GM23338 (cell line): ENCODE results near the gene ACAN. TPM values are rescaled to one million over a fixed set of nuclear protein-coding genes. Genes with fewer than 3 reads are reported as not detected.

Source experiments
- ATAC-seq: fragments of 200-7000 bp; cut with Tn5 transposase; 3 replicates; pipeline ENCODE4 v1.9.1; 2020
- DNase-seq: peaks from one replicate; pipeline ENCODE4 v3.0.0-alpha.2; 2015; ENCODE audit warnings: low spot score
- H2AFZ ChIP-seq: fragments of 200-600 bp; sonication (generic); 2 replicates; pipeline ENCODE4 v1.8.0; 2016; ENCODE audit warnings: antibody characterized with exemption, mild to moderate bottlenecking, moderate library complexity
- H3F3A ChIP-seq: fragments of 200-600 bp; sonication (generic); replicated peaks from 2 replicates; pipeline ENCODE4 v1.8.0; 2017; ENCODE audit warnings: antibody characterized with exemption, mixed run types, low read depth
- H3K27ac ChIP-seq: fragments of 200-600 bp; sonication (generic); 2 replicates; pipeline ENCODE4 v1.6.1; 2016; ENCODE audit warnings: low read depth
- H3K27me3 ChIP-seq: fragments of 200-600 bp; sonication (generic); 2 replicates; pipeline ENCODE4 v1.8.0; 2016; ENCODE audit warnings: mild to moderate bottlenecking, mixed run types, moderate library complexity; ENCODE audit not compliant: insufficient read depth
- H3K36me3 ChIP-seq: fragments of 200-600 bp; sonication (generic); 2 replicates; pipeline ENCODE4 v1.8.0; 2016; ENCODE audit warnings: mild to moderate bottlenecking; ENCODE audit not compliant: insufficient read depth
- H3K4me1 ChIP-seq: fragments of 200-600 bp; sonication (generic); 2 replicates; pipeline ENCODE4 v1.8.0; 2016; ENCODE audit warnings: mild to moderate bottlenecking, moderate library complexity; ENCODE audit not compliant: insufficient read depth
- H3K4me2 ChIP-seq: fragments of 200-600 bp; sonication (generic); 2 replicates; pipeline ENCODE4 v1.7.1; 2017; ENCODE audit warnings: mixed run types
- H3K4me3 ChIP-seq: fragments of 200-600 bp; sonication (generic); 2 replicates; pipeline ENCODE4 v1.6.1; 2016; ENCODE audit warnings: mixed run types
- H3K79me2 ChIP-seq: fragments of 200-600 bp; sonication (generic); replicated peaks from 2 replicates; pipeline ENCODE4 v1.8.0; 2017; ENCODE audit warnings: mild to moderate bottlenecking; ENCODE audit not compliant: insufficient read depth
- H3K9me2 ChIP-seq: fragments of 200-600 bp; sonication (generic); 2 replicates; pipeline ENCODE4 v1.8.0; 2017; ENCODE audit not compliant: insufficient read depth
- H4K20me1 ChIP-seq: fragments of 200-600 bp; sonication (generic); replicated peaks from 2 replicates; pipeline ENCODE4 v1.8.0; 2017; ENCODE audit warnings: mild to moderate bottlenecking; ENCODE audit not compliant: insufficient read depth
- H3K27ac Mint-ChIP-seq: 2 replicates; pipeline ENCODE4 v1.8.0; 2020; ENCODE audit warnings: inconsistent platforms, mild to moderate bottlenecking, moderate library complexity, mixed read lengths
- H3K27me3 Mint-ChIP-seq: 3 replicates; pipeline ENCODE4 v1.8.0; 2022; ENCODE audit warnings: low read depth, mild to moderate bottlenecking, moderate library complexity, mixed read lengths, inconsistent platforms; ENCODE audit not compliant: insufficient read depth, poor library complexity
- H3K36me3 Mint-ChIP-seq: 3 replicates; pipeline ENCODE4 v1.8.0; 2021; ENCODE audit warnings: low read depth, mild to moderate bottlenecking, inconsistent platforms, moderate library complexity, mixed read lengths
- H3K4me1 Mint-ChIP-seq: 3 replicates; pipeline ENCODE4 v1.8.0; 2020; ENCODE audit warnings: mild to moderate bottlenecking, inconsistent platforms, mixed read lengths
- H3K4me3 Mint-ChIP-seq: 3 replicates; pipeline ENCODE4 v1.8.0; 2021; ENCODE audit warnings: moderate library complexity, mild to moderate bottlenecking, inconsistent platforms, mixed read lengths
- H3K9me3 Mint-ChIP-seq: 3 replicates; pipeline ENCODE4 v1.8.0; 2020; ENCODE audit warnings: moderate library complexity, mild to moderate bottlenecking, inconsistent platforms, mixed read lengths
- CREB1 ChIP-seq: fragments of 250-450 bp; sonication (Bioruptor Pico); IDR thresholded peaks from 2 replicates; pipeline ENCODE4 v1.5.0; 2020; ENCODE audit warnings: low read depth, mild to moderate bottlenecking, moderate library complexity
- EZH2 ChIP-seq: fragments of 200-600 bp; sonication (generic); IDR thresholded peaks from one replicate; pipeline ENCODE4 v1.8.0; 2017; ENCODE audit warnings: antibody characterized with exemption, mild to moderate bottlenecking, low read depth; ENCODE audit not compliant: unreplicated experiment
- EZH2phosphoT487 ChIP-seq: fragments of 200-600 bp; sonication (generic); IDR thresholded peaks from one replicate; pipeline ENCODE4 v1.8.1; 2018; ENCODE audit warnings: antibody characterized with exemption; ENCODE audit not compliant: unreplicated experiment
- JUNB ChIP-seq: IDR thresholded peaks from one replicate; pipeline ENCODE4 v1.6.1; 2016; ENCODE audit warnings: antibody characterized with exemption; ENCODE audit not compliant: unreplicated experiment
- NANOG ChIP-seq: IDR thresholded peaks from 2 replicates; pipeline ENCODE4 v1.6.1; 2016; ENCODE audit warnings: antibody characterized with exemption, borderline replicate concordance
- POLR2AphosphoS5 ChIP-seq: IDR thresholded peaks from 2 replicates; pipeline ENCODE4 v1.6.1; 2016; ENCODE audit warnings: antibody characterized with exemption, low read depth
- STAT1 ChIP-seq: IDR thresholded peaks from one replicate; pipeline ENCODE4 v1.6.1; 2016; ENCODE audit warnings: antibody characterized with exemption; ENCODE audit not compliant: unreplicated experiment
- ZNF114 ChIP-seq: fragments of 250-450 bp; sonication (Bioruptor Pico); IDR thresholded peaks from 2 replicates; pipeline ENCODE4 v1.5.0; 2020; ENCODE audit warnings: mild to moderate bottlenecking, moderate library complexity
- ZNF331 ChIP-seq: fragments of 250-450 bp; sonication (Bioruptor Pico); IDR thresholded peaks from 2 replicates; pipeline ENCODE4 v1.5.0; 2020; ENCODE audit warnings: low read depth, mild to moderate bottlenecking, moderate library complexity
- polyA plus RNA-seq: library from polyadenylated mRNA; unstranded; fragments of >200 nt; fragmentation: Nextera tagmentation; extraction: Ambion mirVana; gene quantifications from 2 replicates; pipeline ENCODE4 v1.2.1, GENCODE V29; 2016
- total RNA-seq: library from RNA; depleted of rRNA; stranded (reverse); fragments of >200 nt; shearing (Covaris generic); gene quantifications from 2 replicates; pipeline ENCODE4 v1.2.3, GENCODE V29; 2014
- TF ChIP-seq, protein P1 (sequence below): IDR thresholded peaks from one replicate; pipeline ENCODE4 v1.6.1; 2018; ENCODE audit warnings: antibody characterized with exemption; ENCODE audit not compliant: unreplicated experiment
- TF ChIP-seq, protein P2 (sequence below): IDR thresholded peaks from 2 replicates; pipeline ENCODE4 v1.6.1; 2016; ENCODE audit warnings: antibody characterized with exemption
- TF ChIP-seq, protein P3 (sequence below): fragments of 250-450 bp; sonication (Bioruptor Pico); IDR thresholded peaks from 2 replicates; pipeline ENCODE4 v1.5.0; 2020; ENCODE audit warnings: mild to moderate bottlenecking, moderate library complexity

Gene ACAN
- total and polyA plus RNA-seq, 2 experiments from 2014 or later: 2.5 to 4.9 TPM

DNA sequence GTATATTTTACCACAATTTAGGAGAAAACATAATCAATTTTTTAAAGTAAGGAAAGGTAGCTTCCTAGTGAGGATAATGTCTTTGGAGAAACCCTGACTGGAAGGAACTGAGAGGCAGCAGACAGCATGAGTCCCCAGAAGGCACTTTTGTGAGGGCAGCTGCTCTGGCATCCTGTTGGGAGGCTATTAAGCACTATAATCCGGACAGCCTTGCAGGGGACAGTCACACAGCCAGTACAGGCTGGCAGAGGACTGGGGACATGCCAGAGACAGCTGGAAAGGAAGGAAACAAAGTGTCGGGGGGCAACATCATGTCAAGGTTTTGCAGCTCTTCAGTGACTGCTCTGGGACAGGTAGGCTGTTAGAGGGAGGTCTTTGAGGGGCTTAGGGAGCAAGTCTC, 15.7 kb downstream of the ACAN start (continued):
- TF ChIP-seq, protein P1, sequence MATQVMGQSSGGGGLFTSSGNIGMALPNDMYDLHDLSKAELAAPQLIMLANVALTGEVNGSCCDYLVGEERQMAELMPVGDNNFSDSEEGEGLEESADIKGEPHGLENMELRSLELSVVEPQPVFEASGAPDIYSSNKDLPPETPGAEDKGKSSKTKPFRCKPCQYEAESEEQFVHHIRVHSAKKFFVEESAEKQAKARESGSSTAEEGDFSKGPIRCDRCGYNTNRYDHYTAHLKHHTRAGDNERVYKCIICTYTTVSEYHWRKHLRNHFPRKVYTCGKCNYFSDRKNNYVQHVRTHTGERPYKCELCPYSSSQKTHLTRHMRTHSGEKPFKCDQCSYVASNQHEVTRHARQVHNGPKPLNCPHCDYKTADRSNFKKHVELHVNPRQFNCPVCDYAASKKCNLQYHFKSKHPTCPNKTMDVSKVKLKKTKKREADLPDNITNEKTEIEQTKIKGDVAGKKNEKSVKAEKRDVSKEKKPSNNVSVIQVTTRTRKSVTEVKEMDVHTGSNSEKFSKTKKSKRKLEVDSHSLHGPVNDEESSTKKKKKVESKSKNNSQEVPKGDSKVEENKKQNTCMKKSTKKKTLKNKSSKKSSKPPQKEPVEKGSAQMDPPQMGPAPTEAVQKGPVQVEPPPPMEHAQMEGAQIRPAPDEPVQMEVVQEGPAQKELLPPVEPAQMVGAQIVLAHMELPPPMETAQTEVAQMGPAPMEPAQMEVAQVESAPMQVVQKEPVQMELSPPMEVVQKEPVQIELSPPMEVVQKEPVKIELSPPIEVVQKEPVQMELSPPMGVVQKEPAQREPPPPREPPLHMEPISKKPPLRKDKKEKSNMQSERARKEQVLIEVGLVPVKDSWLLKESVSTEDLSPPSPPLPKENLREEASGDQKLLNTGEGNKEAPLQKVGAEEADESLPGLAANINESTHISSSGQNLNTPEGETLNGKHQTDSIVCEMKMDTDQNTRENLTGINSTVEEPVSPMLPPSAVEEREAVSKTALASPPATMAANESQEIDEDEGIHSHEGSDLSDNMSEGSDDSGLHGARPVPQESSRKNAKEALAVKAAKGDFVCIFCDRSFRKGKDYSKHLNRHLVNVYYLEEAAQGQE: no peak
- TF ChIP-seq JUNB: no peak

DNA sequence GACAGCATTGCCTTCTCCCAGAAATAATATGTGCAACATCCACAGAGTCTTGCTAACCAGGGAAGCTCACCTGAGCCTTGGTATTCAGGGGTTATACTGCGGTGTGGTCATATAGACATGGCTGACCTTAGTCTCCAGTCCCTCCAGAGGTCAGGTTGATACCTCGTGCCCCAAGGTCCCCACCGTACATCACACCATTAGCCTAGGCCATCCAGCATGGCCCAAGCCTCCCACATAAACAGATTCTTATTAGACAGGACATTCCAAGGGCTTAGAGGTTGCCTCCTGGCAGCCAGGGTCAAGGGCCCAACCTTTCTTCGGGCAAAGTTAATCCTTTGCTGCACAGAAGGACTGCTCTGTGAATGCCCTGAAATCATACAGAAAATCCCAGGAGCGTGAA, 18.8 kb downstream of the ACAN start:
- Mint-ChIP-seq H3K27me3 (peaks cover 9% of the 10 kb centered on the region), H3K9me3 (no peaks in the 10 kb centered on the region), H3K27ac (no peak overlapping the region), H3K4me3 (no peak overlapping the region), H3K4me1 (no peaks in the 10 kb centered on the region; the same call in 2 of the 3 replicates), H3K36me3 (no peaks in the 10 kb centered on the region)
- ATAC-seq: no peak
- no peak overlapping the region for H3K4me3 ChIP-seq
- H4K20me1 ChIP-seq: no peaks in the 10 kb centered on the region
- no peaks in the 10 kb centered on the region for H3F3A ChIP-seq
- H3K4me1 ChIP-seq: no peaks in the 10 kb centered on the region
- no peak overlapping the region for H3K4me2 ChIP-seq
- H2AFZ ChIP-seq: no peak overlapping the region
- H3K27me3 ChIP-seq: no peaks in the 10 kb centered on the region
- no peaks in the 10 kb centered on the region for H3K36me3 ChIP-seq
- no peak overlapping the region for H3K27ac ChIP-seq
- H3K79me2 ChIP-seq: no peaks in the 10 kb centered on the region
- DNase-seq: no peak
- H3K9me2 ChIP-seq: no peaks in the 10 kb centered on the region
- TF ChIP-seq STAT1 (no peak), CREB1 (CRISPR knock-in tag) (no peak), ZNF331 (CRISPR knock-in tag) (no peak), EZH2 (no peak), POLR2AphosphoS5 (no peak), EZH2phosphoT487 (no peak), ZNF114 (CRISPR knock-in tag) (no peak), JUNB (no peak), NANOG (no peak)
- TF ChIP-seq, protein P2, sequence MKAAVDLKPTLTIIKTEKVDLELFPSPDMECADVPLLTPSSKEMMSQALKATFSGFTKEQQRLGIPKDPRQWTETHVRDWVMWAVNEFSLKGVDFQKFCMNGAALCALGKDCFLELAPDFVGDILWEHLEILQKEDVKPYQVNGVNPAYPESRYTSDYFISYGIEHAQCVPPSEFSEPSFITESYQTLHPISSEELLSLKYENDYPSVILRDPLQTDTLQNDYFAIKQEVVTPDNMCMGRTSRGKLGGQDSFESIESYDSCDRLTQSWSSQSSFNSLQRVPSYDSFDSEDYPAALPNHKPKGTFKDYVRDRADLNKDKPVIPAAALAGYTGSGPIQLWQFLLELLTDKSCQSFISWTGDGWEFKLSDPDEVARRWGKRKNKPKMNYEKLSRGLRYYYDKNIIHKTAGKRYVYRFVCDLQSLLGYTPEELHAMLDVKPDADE: no peak
- TF ChIP-seq, protein P1: no peak
- TF ChIP-seq, protein P3, sequence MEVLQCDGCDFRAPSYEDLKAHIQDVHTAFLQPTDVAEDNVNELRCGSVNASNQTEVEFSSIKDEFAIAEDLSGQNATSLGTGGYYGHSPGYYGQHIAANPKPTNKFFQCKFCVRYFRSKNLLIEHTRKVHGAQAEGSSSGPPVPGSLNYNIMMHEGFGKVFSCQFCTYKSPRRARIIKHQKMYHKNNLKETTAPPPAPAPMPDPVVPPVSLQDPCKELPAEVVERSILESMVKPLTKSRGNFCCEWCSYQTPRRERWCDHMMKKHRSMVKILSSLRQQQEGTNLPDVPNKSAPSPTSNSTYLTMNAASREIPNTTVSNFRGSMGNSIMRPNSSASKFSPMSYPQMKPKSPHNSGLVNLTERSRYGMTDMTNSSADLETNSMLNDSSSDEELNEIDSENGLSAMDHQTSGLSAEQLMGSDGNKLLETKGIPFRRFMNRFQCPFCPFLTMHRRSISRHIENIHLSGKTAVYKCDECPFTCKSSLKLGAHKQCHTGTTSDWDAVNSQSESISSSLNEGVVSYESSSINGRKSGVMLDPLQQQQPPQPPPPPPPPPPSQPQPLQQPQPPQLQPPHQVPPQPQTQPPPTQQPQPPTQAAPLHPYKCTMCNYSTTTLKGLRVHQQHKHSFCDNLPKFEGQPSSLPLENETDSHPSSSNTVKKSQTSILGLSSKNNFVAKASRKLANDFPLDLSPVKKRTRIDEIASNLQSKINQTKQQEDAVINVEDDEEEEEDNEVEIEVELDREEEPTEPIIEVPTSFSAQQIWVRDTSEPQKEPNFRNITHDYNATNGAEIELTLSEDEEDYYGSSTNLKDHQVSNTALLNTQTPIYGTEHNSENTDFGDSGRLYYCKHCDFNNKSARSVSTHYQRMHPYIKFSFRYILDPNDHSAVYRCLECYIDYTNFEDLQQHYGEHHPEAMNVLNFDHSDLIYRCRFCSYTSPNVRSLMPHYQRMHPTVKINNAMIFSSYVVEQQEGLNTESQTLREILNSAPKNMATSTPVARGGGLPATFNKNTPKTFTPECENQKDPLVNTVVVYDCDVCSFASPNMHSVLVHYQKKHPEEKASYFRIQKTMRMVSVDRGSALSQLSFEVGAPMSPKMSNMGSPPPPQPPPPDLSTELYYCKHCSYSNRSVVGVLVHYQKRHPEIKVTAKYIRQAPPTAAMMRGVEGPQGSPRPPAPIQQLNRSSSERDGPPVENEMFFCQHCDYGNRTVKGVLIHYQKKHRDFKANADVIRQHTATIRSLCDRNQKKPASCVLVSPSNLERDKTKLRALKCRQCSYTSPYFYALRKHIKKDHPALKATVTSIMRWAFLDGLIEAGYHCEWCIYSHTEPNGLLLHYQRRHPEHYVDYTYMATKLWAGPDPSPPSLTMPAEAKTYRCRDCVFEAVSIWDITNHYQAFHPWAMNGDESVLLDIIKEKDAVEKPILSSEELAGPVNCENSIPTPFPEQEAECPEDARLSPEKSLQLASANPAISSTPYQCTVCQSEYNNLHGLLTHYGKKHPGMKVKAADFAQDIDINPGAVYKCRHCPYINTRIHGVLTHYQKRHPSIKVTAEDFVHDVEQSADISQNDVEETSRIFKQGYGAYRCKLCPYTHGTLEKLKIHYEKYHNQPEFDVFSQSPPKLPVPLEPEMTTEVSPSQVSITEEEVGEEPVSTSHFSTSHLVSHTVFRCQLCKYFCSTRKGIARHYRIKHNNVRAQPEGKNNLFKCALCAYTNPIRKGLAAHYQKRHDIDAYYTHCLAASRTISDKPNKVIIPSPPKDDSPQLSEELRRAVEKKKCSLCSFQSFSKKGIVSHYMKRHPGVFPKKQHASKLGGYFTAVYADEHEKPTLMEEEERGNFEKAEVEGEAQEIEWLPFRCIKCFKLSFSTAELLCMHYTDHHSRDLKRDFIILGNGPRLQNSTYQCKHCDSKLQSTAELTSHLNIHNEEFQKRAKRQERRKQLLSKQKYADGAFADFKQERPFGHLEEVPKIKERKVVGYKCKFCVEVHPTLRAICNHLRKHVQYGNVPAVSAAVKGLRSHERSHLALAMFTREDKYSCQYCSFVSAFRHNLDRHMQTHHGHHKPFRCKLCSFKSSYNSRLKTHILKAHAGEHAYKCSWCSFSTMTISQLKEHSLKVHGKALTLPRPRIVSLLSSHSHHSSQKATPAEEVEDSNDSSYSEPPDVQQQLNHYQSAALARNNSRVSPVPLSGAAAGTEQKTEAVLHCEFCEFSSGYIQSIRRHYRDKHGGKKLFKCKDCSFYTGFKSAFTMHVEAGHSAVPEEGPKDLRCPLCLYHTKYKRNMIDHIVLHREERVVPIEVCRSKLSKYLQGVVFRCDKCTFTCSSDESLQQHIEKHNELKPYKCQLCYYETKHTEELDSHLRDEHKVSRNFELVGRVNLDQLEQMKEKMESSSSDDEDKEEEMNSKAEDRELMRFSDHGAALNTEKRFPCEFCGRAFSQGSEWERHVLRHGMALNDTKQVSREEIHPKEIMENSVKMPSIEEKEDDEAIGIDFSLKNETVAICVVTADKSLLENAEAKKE (CRISPR knock-in tag): no peak
